ENCODE results near the gene TBC1D22B. TPM values are rescaled to one million over a fixed set of nuclear protein-coding genes. Genes with fewer than 3 reads are reported as not detected.
"Not testable (repeated sequence)": the region's sequence is repeated elsewhere in the genome, so short reads cannot be mapped to it uniquely, and the experiment has no call there.

Gene TBC1D22B
- polyA plus RNA-seq, 4 donors = 13.5 to 16.5 (median 14.5) TPM

DNA sequence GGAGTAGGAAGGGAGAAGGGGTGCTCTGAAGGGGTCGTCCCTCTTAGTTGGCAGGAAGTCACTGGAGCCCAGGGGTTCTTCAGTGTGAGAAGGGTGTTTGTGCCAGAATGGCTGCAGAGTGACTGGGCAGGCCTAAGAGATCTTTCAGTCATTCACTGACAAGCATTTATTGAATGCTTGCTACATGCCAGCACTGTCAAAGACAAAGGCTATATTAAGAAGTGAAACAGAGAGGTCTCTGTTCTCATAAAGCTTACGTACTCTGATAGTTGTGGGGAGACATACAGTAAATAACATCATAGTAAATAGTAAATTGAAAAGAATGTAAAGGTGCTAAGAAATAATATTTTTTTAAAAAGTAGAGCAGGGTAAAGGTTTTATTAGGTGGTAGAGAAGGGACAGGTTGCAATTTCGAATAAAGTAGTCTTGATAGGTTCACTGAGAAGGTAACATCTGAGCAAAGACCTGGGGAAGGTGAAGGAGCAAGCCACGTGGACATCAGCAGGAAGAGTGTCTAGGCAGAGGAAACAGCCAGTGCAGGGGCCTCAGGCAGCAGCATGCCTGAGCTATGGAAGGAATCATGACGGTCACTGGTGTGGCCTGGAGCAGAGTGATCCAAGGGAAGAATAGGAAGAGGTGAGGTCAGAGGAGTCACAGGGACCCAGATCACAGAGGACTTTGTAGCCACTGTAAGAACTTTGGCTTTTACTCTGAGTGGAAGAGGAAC lies 59.9 kb downstream of the TBC1D22B start:
- DNase-seq (ENCODE audit: low read depth in 4 of 4, low spot score in 2 of 4) = no peak

DNA sequence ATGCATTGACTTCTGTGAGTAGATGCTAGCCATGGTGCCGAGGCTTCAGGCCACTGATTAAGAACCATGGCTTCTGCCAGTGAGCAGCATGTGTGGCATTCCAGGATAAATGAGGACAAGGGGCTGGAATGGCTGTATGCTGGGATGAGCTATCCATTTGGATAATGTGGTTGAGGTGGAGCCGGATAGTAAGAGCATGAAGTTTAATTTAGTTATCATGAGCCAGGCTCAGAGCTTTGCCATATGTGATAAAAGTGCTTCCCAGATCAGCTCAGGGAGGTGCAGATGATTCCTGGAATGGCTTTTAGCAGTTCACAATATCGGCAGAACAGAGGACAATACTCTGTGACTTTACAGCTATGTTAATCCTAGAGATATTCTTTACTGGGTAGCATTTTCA lies 61.6 kb downstream of the TBC1D22B start:
- no peak for DNase-seq (ENCODE audit: low read depth in 4 of 4, low spot score in 2 of 4)

DNA sequence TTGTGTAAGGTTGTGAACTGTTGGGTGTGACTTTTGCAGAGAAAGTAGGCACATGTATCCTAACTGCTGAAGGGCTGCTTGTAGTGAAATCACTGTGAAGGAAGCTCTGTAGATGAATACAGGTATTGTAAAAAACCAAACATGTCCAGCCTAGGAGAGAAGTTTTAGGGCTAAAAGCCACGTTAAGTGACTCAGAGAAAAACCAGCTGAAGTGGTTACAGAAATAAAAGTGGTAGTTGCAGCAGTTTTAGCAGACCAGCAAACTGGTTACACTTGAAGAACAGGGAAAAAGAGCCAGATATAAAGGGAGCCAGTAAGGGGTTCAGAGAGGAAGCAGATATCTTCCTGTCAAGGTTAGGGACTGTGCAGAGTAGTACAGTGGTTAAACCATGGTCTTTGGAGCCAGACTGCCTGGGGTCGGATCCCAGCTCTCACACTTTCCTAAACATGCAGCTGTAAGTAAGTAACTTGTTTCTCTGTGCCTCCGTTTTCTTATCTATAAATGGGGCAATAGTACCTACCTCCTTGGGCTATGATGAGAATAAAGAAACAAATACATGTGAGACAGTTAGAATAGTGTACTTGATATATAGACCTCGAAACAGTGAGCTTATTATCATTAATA lies 62.4 kb downstream of the TBC1D22B start:
- DNase-seq (ENCODE audit: low read depth in 4 of 4, low spot score in 2 of 4) = no peak

DNA sequence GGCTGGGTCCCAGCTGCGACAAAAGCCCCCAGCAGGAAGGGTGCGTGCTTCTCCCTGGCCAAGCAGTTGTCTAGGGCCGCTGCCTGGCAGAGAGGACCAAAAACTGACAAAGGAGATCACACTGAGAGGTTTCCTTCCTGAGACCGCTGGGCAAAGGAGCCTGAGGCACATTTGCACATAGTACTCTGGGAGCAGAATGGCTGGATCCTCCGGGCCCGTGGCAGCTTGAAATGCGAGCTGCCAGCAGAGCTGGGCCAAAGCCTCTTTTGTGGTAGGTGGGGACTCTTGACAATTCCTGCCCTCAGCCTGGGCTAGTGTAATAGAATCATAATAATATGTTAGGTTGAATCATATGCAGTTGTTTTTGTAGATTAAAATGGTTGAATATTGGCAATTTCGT lies 63.1 kb downstream of the TBC1D22B start:
- DNase-seq (ENCODE audit: low read depth in 4 of 4, low spot score in 2 of 4) = no peak

DNA sequence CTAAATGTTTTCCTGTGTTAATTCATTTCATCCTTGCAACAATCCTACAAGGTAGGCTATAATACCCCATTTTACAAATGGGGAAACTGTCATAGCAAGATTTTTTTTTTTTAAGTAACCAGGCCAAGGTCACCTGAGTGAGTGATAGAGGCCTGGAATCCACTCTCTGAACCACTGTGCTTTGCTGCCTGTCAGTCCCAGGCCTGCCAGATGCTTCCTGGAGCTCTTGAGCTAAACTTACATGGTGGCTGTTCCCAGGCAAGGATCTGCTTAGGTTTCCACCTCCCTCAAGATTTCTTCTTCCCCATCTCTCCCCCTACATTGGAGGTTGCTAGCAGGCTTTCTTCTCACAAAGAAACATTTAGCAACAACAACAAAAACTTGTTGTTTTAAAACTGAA lies 63.5 kb downstream of the TBC1D22B start:
- no peak for DNase-seq (ENCODE audit: low read depth in 4 of 4, low spot score in 2 of 4)

DNA sequence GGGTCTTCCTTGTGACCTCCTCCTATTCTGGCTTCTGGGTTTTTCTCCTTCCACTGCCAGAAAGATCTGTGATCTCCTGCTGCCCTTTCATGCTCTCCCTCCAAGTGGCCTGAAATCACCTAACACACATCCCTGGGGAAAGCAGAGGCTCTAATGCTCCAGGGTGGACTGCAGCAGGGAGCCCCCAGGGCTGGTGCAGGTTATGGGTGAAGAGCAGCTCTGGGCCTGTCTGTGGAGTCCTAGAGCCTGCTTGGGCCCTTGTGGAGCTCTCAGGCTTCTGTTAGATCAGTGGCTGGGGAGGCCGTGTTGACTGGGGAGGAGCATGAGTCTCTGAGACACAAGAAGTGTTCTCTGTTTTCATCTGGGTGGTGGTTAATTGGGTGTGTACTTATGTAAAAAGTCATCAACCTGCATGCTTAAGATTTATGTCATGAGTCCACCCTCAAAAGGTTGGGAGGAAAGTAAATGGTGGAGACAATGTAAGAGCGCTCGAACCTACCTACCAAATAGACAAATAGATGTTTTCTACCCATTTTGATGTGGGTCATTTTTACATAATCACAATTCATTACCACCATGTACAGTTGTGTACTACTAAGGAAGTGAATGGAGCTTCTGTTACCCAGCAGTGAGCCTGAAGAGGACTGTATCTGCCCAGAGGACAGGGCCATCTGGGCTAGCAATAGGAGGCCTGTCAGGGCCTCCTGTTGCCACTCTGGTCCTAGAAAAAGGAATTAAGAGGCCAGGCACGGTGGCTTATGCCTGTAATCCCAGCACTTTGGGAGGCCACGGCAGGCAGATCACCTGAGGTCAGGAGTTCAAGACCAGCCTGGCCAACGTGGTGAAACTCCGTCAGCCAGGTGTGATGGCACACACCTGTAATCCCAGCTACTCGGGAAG lies 64.2 kb downstream of the TBC1D22B start:
- DNase-seq (ENCODE audit: low read depth in 4 of 4, low spot score in 2 of 4) = no peak

DNA sequence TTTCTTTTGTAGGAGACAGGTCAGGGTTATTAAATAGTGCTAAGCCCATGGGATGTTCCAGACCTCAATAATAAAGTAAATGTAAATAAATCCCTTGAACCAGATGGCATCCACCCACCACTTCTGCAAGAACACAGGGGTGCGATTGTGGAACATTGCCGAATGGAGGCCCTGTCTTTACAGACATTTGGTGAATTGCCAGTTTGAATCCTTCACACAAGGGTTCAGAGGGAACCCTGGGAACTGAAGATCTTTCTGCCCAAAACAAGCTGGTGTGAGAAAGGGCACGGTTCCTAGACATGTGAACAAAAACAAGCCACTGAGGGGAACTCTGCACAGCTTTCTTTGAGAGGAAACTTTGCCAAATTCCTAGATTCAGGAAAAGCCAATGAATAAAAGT lies 66.0 kb downstream of the TBC1D22B start:
- DNase-seq (ENCODE audit: low read depth in 4 of 4, low spot score in 2 of 4) = no peak

DNA sequence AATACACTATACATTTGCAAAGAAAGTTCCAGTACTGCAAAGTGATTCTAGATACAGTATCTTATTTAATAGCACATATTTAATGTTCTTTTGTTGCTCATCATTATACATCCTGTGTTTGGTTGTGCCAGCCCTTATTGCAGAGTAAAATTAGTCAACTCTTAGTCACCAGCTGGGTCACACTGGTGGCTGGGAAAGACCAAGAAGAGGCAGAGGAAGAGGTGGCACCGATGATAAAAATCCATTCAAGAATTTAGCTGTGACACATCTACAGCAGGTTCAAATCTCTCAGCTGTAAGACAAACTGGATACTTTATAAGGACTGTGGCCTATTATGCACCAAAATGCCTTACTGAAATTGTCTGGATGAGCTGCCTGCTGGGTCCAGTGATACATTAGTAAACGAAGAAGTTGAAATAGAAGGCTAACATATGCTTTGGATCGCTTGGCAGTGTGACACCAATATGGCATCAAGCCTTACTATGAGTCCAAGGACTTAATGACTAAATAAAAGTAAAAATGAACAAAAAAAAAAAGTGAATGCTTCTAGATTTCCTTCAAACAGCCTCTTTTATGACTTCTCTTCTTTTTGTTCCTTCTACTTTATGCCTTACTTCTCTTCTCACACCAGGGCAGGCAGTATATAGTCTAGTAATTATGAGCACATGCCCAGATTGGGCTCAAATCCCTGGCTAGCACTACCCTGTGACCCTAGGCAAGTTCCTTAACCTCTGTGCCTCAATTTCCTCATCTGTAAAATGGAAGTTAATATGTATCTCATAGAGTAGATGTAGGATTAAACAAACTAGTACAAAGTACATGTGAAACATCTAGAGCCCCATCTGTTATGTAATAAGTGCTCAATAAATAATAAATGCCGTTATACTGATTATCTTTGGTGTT lies 66.8 kb downstream of the TBC1D22B start:
- DNase-seq (ENCODE audit: low read depth in 4 of 4, low spot score in 2 of 4) = no peak

DNA sequence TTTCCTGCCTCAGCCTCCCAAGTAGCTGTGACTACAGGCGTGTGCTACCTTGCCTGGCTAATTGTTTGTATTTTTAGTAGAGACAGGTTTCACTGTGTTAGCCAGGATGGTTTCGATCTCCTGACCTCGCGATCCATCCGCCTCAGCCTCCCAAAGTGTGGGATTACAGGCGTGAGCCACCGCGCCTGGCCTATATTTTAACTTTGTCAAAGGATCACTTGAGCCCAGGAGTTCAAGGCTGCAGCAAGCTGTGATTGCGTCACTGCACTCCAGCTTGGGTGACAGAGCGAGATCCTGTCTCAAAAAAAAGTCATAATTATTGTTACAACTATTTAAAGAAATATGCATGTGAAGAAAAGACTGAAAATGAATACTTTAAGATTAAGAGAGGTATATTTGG lies 72.8 kb downstream of the TBC1D22B start:
- DNase-seq (ENCODE audit: low read depth in 4 of 4, low spot score in 2 of 4) = not testable (repeated sequence)

DNA sequence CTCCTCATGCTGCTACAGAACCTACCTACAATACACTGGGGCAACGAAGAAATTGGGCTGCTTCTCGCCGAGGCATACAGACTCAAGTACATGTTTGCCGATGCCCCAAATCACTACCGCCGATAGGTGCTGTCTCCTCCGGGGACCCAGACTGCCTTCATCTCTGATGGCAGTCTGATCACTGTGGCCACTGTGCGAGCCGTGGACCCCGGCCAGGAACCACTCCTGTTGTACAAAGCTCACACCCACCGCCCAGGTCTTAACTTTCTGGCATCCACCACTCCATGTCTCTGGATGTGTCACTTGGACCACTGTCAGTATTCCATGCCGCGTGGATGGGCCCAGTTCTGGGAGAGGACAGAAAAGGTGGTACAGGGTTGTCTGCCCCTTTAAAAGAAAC lies 73.5 kb downstream of the TBC1D22B start:
- no peak for DNase-seq (ENCODE audit: low read depth in 4 of 4, low spot score in 2 of 4)

DNA sequence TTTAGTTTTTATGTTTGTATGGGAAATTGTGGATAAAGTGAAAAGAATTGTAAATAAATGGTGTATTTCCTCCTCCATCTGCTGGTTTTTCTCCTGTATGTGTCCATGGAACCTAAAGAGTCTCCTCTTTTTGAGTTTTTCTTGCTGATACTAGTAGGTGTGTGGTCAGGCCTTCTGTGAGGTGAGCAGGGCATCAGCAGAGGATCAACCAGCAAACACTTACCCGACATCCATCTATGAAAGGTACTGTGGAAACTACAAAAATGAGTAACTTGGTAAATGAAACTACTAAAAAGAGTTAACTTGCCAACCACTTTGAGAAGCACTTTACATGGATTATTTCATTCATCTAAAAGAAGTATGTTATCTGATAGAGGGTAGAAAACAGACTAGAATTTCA lies 75.3 kb downstream of the TBC1D22B start:
- DNase-seq (ENCODE audit: low read depth in 4 of 4, low spot score in 2 of 4) = no peak

DNA sequence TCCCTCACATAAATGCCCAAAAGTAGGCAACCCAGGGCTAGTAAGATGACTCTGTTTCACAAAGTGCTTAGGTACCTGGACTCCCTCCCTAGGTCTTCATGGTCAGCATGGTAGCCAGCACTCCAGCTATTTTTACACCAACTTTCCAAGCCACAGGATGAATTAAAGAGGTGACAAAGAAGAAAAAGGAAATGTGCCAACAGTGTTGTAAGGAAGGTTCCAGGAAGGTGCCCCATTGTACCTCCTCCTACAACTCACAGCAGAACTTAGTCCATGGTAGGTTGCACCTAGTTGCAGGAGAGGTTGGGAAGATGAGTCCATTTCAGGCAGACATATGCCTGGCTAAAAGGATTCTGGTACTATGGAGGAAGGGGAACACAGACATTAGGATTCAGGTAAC lies 76.5 kb downstream of the TBC1D22B start:
- no peak for DNase-seq (ENCODE audit: low read depth in 4 of 4, low spot score in 2 of 4)

DNA sequence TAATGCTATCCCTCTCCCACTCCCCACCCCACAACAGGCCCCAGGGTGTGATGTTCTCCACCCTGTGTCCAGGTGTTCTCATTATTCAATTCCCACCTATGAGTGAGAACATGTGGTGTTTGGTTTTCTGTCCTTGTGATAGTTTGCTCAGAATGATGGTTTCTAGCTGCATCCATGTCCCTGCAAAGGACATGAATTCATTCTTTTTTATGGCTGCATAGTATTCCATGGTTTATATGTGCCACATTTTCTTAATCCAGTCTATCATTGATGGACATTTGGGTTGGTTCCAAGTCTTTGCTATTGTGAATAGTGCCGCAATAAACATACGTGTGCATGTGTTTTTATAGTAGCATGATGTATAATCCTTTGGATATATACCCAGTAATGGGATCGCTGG lies 80.7 kb downstream of the TBC1D22B start:
- DNase-seq (ENCODE audit: low read depth in 4 of 4, low spot score in 2 of 4) = not testable (repeated sequence)

DNA sequence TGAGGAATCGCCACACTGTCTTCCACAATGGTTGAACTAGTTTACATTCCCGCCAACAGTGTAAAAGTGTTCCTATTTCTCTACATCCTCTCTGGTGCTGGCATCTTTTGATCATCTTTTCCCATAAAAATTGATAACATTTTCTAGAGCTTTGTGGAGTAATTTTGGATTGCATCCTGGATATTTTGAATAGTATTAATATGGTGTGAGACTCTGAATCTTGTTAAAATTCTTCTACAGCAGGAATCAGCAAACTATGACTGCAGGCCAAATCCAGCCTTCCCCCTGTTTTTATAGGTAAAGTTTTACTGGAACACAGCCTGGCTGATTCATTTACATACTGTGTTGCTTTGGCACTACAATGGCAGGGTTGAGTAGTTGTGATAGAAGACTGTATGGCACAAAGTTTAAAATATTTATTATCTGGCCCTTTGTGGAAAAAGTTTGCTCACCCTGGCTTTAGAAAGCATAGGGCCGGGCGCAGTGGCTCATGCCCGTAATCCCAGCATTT lies 81.2 kb downstream of the TBC1D22B start:
- DNase-seq (ENCODE audit: low read depth in 4 of 4, low spot score in 2 of 4) = no peak

DNA sequence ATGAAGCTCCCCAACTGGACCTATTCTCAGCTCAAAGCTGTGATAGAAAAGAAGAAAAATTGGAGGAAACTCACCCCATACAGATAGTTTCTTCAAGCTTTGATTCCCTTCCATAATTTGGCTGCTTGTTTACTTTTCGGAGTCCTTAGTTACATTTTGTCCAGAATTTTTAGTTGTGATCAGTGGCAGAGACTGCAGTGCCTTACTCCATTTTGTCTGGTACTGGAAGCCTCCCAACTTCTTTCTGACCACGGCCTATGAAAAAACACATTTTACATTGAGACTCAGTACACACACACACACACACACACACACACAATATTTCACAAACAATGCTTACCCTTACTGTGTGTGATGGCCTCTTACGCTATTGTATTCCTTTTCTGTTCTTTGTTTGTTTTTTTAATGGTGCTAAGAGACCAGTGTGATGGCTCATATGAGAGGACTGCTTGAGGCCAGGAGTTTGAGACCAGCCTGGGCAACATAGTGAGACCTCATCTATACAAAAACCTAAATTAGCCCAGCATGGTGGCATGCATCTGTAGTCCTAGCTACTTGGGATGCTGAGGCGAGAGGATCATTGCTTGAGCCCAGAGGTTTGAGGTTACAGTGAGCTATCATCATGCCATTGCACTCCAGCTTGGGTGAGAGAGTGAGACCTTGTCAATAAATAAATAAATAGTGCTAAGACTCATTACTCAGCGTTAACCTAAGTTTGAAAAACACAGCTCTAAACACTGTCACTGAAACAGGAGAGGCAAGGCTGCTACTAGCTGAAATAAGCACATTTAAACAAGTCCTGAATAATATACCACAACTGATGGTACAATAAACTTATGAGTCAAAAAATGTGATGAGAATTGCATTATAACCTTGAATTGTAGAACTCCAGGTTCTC lies 82.4 kb downstream of the TBC1D22B start:
- no peak for DNase-seq (ENCODE audit: low read depth in 4 of 4, low spot score in 2 of 4)

DNA sequence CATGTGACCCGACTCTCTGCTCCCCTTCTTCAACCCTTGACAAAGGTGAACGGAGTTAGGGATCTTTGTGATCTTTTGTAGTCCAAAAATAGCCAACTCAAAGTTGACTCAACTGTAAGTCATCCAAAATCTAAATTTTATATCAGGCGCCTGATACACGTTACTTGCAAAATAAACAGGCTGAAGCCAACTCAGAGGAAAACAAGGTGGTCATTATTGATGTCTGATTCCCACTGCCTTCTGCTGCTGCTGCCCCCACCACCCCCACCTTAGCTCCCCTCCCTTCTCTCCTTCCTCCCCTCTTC lies 83.0 kb downstream of the TBC1D22B start:
- DNase-seq (ENCODE audit: low read depth in 4 of 4, low spot score in 2 of 4) = no peak

DNA sequence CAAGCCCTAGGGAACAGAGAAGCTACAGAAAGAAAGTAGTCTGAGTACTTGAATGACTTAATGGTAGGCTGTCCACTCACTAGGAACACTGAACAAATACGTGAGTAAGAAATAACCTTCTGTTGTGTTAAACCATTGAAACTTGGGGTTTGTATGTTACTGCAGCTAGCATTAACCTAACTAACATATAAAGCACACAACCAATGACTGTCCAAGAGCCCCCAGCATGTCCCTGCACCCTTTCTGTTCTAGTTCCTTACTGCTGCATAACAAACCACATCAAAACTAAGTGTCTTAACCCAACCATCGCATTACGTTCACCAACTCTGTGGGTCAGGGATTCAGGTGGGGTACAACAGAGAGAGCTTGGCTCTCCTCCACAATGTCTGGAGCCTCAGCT lies 85.7 kb downstream of the TBC1D22B start:
- DNase-seq (ENCODE audit: low read depth in 4 of 4, low spot score in 2 of 4) = no peak

DNA sequence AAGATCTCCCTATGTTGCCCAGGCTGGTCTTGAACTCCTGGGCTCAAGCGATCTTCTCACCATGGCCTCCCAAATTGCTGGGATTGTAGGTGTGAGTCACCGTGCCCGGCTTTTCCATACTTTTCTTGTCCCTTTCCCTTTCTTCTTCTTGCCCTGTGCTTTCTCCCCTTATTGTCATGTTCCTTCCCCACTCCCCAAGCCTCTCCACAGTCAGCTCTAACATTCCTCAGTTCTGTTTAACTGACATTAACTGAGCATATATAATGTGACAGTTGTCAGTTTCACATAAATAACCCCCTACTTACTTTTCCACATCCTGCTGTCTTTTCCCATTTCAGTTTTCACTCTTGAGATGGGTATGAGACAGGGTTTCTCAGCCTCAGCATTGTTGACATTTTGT lies 86.7 kb downstream of the TBC1D22B start:
- DNase-seq (ENCODE audit: low read depth in 4 of 4, low spot score in 2 of 4) = no peak

DNA sequence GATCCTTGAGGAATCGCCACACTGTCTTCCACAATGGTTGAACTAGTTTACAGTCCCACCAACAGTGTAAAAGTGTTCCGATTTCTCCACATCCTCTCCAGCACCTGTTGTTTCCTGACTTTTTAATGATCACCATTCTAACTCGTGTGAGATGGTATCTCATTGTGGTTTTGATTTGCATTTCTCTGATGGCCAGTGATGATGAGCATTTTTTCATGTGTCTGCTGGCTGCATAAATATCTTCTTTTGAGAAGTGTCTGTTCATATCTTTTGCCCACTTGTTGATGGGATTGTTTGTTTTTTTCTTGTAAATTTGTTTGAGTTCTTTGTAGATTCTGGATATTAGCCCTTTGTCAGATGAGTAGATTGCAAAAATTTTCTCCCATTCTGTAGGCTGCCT lies 88.2 kb downstream of the TBC1D22B start:
- DNase-seq (ENCODE audit: low read depth in 4 of 4, low spot score in 2 of 4) = not testable (repeated sequence)
